Stimulated activated memory B cell treated with anti-CD40 and anti-IgM and Interleukin-4, amounts not matched to agents 10 μg/mL and 1 μg/mL and 100 μg/mL, for 72 hours (primary cell): ENCODE results near the gene CLP1.

Source experiments
- ATAC-seq: fragments of 150-1000 bp; cut with Tn5 transposase; 2 replicates; pipeline ENCODE4 v1.10.0; 2021
- H3K27ac Mint-ChIP-seq: one replicate; pipeline ENCODE4 v1.8.0; 2022; ENCODE audit warnings: mild to moderate bottlenecking, mixed read lengths
- H3K27me3 Mint-ChIP-seq: one replicate; pipeline ENCODE4 v1.8.0; 2022; ENCODE audit warnings: mixed read lengths
- H3K36me3 Mint-ChIP-seq: one replicate; pipeline ENCODE4 v1.8.0; 2022; ENCODE audit warnings: mixed read lengths
- H3K4me1 Mint-ChIP-seq: one replicate; pipeline ENCODE4 v1.8.0; 2022; ENCODE audit warnings: mixed read lengths
- H3K4me3 Mint-ChIP-seq: one replicate; pipeline ENCODE4 v1.8.0; 2022; ENCODE audit warnings: mild to moderate bottlenecking, moderate library complexity, mixed read lengths
- H3K9me3 Mint-ChIP-seq: one replicate; pipeline ENCODE4 v1.8.0; 2022; ENCODE audit warnings: mixed read lengths

The CLP1 gene

DNA sequence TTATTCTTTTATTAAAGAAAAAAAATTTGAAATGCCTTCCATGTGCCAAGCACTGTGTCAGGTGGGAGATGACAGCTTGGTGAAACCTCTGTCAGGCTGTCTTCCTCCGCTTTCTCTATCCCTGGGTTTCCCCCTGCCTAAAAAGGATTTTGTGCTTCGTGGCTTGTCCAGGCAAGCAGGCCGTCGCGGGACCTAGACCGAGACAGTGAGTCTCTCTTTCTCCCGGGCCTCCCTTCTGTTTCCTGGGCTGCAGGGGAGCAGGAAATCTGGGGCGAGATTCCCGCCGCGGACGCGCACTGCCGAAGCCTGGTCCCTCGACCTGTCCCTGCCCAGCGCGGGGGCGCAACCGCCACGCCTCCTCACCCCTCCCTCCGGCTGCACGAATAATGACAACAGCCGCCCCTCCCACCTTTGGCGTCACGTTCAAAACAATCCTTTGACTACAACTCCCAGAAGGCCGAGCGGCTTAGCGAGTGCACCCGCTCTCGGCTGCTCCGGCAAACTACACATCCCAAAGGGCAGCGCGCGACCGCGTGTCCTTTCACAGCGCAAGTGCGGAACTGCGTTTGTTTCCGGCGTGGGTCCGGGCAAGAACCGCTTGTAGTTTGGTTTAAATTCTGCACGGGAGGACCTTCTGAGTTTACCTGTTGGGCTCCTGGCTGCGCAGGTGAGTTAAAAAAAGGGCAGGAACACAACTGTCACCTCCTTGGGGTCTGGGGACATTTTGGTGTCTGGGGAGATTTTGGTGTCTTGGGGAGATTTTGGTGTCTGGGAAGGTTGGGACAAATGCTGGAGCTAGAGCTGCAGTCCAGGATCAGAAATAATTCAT is at the start of gene CLP1:
TSS of gene CLP1 (plus strand) at position 569 of the 829 bp plus-strand sequence. CDS start 1,715 bp downstream, outside the sequence.
- ATAC-seq: peak; percentile 99
- Mint-ChIP-seq H3K4me3 (peak within 1 kb of the TSS; percentile 96), H3K4me1 (peaks cover 37% of the 10 kb centered on the region)

GRCh38 chr11:57610170-57610569 is 47.4 kb upstream of the CLP1 start:
- H3K36me3 Mint-ChIP-seq: no peaks in the 10 kb centered on the region
- peaks cover 27% of the 10 kb centered on the region for H3K27me3 Mint-ChIP-seq
- ATAC-seq: no peak

More for the DNA sequence above, at the start of gene CLP1:
- Mint-ChIP-seq H3K36me3 (peaks cover 15% of the 10 kb centered on the region), H3K27me3 (no peaks in the 10 kb centered on the region), H3K9me3 (no peaks in the 10 kb centered on the region), H3K27ac (peak within 1 kb of the TSS; percentile 87)

GRCh38 chr11:57614234-57614772 is 43.3 kb upstream of the CLP1 start:
- H3K4me1 Mint-ChIP-seq: no peaks in the 10 kb centered on the region
- no peak for ATAC-seq
- no peaks in the 10 kb centered on the region for H3K36me3 Mint-ChIP-seq
- H3K27ac Mint-ChIP-seq: no peak overlapping the region
- H3K9me3 Mint-ChIP-seq: peaks cover 2% of the 10 kb centered on the region
- peaks cover 37% of the 10 kb centered on the region for H3K27me3 Mint-ChIP-seq
- no peak overlapping the region for H3K4me3 Mint-ChIP-seq

More at GRCh38 chr11:57610170-57610569, 47.4 kb upstream of the CLP1 start:
- H3K4me3 Mint-ChIP-seq: no peak overlapping the region
- no peak overlapping the region for H3K27ac Mint-ChIP-seq
- no peaks in the 10 kb centered on the region for H3K9me3 Mint-ChIP-seq
- H3K4me1 Mint-ChIP-seq: no peaks in the 10 kb centered on the region

- Mint-ChIP-seq H3K27me3 (peaks cover 39% of the 10 kb centered on the region), H3K9me3 (peaks cover 2% of the 10 kb centered on the region), H3K4me3 (no peak overlapping the region), H3K4me1 (no peaks in the 10 kb centered on the region), H3K36me3 (no peaks in the 10 kb centered on the region), H3K27ac (no peak overlapping the region)
- no peak for ATAC-seq
Measured at GRCh38 chr11:57615308-57615707, 42.3 kb upstream of the CLP1 start.

GRCh38 chr11:57616595-57616994 is 41.0 kb upstream of the CLP1 start:
- Mint-ChIP-seq H3K4me3 (no peak overlapping the region), H3K27me3 (peaks cover 41% of the 10 kb centered on the region), H3K27ac (no peak overlapping the region), H3K36me3 (no peaks in the 10 kb centered on the region), H3K4me1 (no peaks in the 10 kb centered on the region), H3K9me3 (peaks cover 4% of the 10 kb centered on the region)
- no peak for ATAC-seq

- Mint-ChIP-seq H3K27ac (no peak overlapping the region), H3K4me1 (no peaks in the 10 kb centered on the region), H3K9me3 (peaks cover 4% of the 10 kb centered on the region), H3K27me3 (peaks cover 47% of the 10 kb centered on the region), H3K4me3 (no peak overlapping the region), H3K36me3 (no peaks in the 10 kb centered on the region)
- no peak for ATAC-seq
Measured at GRCh38 chr11:57618438-57618837, 39.1 kb upstream of the CLP1 start.

DNA sequence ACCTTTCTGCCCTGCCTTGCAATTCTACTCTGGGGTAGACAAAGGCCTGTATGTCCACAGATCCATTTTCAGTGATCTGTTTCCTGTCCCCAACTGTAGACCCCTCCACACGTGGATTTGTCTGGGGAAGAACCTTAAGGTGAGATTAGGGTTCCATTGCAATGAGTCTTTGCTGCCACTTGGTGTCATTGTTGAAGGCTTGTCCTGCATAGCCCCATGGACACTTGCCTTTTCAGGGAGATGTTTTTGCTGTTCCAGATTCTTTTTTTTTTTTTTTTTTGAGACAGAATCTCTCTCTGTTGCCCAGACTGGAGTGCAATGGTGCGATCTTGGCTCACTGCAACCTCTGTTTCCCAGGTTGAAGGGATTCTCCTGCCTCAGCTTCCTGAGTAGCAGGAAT is 38.2 kb upstream of the CLP1 start:
- Mint-ChIP-seq H3K4me1 (no peaks in the 10 kb centered on the region), H3K36me3 (no peaks in the 10 kb centered on the region), H3K9me3 (peaks cover 4% of the 10 kb centered on the region), H3K4me3 (no peak overlapping the region), H3K27me3 (peaks cover 44% of the 10 kb centered on the region), H3K27ac (no peak overlapping the region)
- ATAC-seq: no peak

DNA sequence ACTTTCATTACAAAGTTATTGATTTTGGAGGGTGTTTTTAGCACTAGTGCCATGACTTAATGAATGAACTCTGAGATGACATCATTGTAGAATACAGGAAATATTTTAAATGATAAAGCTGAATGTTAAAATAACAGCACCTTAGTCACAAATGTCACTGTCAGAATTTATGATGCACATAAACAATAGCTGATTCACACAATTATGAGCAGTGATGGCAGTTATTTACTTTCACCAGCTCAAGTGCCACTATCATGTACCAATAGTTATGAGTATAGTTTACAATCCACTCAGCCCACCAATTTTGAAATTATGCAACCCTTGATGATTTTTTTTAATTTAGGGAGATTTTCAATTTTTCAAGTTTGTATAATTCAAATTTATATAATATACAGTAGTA is 37.1 kb upstream of the CLP1 start:
- Mint-ChIP-seq H3K4me1 (no peaks in the 10 kb centered on the region), H3K27me3 (peaks cover 37% of the 10 kb centered on the region), H3K36me3 (no peaks in the 10 kb centered on the region), H3K27ac (no peak overlapping the region), H3K4me3 (no peak overlapping the region), H3K9me3 (peaks cover 4% of the 10 kb centered on the region)
- no peak for ATAC-seq

GRCh38 chr11:57622263-57622662 is 35.3 kb upstream of the CLP1 start:
- no peak for ATAC-seq
- H3K36me3 Mint-ChIP-seq: no peaks in the 10 kb centered on the region
- peaks cover 29% of the 10 kb centered on the region for H3K27me3 Mint-ChIP-seq
- H3K4me3 Mint-ChIP-seq: no peak overlapping the region
- no peak overlapping the region for H3K27ac Mint-ChIP-seq
- no peaks in the 10 kb centered on the region for H3K4me1 Mint-ChIP-seq
- H3K9me3 Mint-ChIP-seq: peaks cover 4% of the 10 kb centered on the region

GRCh38 chr11:57624864-57625263 is 32.7 kb upstream of the CLP1 start:
- Mint-ChIP-seq H3K4me1 (no peaks in the 10 kb centered on the region), H3K9me3 (peaks cover 2% of the 10 kb centered on the region), H3K27me3 (peaks cover 35% of the 10 kb centered on the region), H3K27ac (no peak overlapping the region), H3K4me3 (no peak overlapping the region), H3K36me3 (no peaks in the 10 kb centered on the region)
- ATAC-seq: no peak

GRCh38 chr11:57626895-57627294 is 30.7 kb upstream of the CLP1 start:
- no peak overlapping the region for H3K27ac Mint-ChIP-seq
- no peaks in the 10 kb centered on the region for H3K36me3 Mint-ChIP-seq
- ATAC-seq: no peak
- H3K4me1 Mint-ChIP-seq: no peaks in the 10 kb centered on the region
- no peak overlapping the region for H3K4me3 Mint-ChIP-seq
- no peaks in the 10 kb centered on the region for H3K9me3 Mint-ChIP-seq
- H3K27me3 Mint-ChIP-seq: peaks cover 38% of the 10 kb centered on the region

GRCh38 chr11:57630171-57630570 is 27.4 kb upstream of the CLP1 start:
- Mint-ChIP-seq H3K27ac (no peak overlapping the region), H3K36me3 (no peaks in the 10 kb centered on the region), H3K27me3 (peaks cover 46% of the 10 kb centered on the region), H3K4me3 (no peak overlapping the region), H3K9me3 (no peaks in the 10 kb centered on the region), H3K4me1 (no peaks in the 10 kb centered on the region)
- ATAC-seq: no peak

DNA sequence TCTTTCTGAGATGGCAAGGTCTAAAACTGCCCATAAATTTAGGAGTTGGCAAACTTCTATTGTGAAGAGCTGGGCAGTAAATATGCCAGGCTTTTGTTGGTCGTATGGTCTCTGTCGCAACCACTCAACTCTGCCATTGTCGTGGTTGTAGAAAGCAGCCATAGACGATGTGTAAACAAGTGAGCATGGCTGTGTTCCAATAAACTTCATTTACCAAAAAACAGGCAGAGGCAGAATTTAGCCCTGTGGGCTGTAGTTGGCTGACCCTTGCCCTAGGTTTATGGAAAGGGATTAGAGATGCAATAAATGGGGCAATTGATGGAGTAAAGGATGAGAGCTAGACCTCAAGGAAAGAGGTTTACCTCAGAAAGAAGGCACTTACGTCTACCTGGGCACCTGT is 25.4 kb upstream of the CLP1 start:
- peaks cover 55% of the 10 kb centered on the region for H3K27me3 Mint-ChIP-seq
- no peaks in the 10 kb centered on the region for H3K36me3 Mint-ChIP-seq
- H3K4me3 Mint-ChIP-seq: no peak overlapping the region
- H3K27ac Mint-ChIP-seq: no peak overlapping the region
- peaks cover under 1% of the 10 kb centered on the region for H3K4me1 Mint-ChIP-seq
- no peaks in the 10 kb centered on the region for H3K9me3 Mint-ChIP-seq
- ATAC-seq: no peak

DNA sequence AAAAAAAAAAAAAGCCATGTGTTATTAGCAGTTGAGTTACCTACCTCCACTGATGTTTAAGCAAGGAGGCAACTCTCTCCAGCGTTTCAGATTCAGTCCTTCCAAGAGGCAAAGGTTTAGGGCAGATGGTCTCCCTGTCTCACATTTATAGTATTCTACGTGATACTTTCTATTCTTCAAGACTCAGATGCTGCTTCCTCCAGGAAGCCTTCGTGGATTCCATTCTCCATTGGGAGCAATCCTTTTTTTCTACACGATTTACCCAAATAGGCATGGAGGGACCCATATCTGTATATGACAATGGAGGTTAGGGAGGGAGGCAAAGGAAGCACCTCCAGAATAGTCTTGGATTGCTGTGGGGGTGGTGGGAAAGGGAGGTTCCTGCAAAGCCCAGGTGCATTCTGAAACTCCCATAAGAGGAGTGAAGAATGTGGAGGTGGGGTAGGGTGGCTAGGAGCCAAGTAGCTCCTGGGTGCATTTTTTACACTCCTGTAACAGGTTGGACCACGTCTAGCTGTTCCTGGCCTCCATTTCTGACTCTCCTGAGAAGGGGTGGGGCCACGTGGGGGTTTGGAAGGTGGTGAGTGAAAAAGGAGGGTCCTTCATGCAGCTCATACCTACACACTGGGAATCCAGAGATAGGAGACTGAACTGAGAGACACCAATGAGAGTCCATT is 24.0 kb upstream of the CLP1 start:
- ATAC-seq: no peak
- H3K27ac Mint-ChIP-seq: no peak overlapping the region
- H3K27me3 Mint-ChIP-seq: peaks cover 62% of the 10 kb centered on the region
- no peak overlapping the region for H3K4me3 Mint-ChIP-seq
- H3K9me3 Mint-ChIP-seq: no peaks in the 10 kb centered on the region
- no peaks in the 10 kb centered on the region for H3K36me3 Mint-ChIP-seq
- H3K4me1 Mint-ChIP-seq: peaks cover 14% of the 10 kb centered on the region

- H3K27ac Mint-ChIP-seq: no peak overlapping the region
- ATAC-seq: no peak
- H3K4me1 Mint-ChIP-seq: peaks cover 22% of the 10 kb centered on the region
- no peaks in the 10 kb centered on the region for H3K36me3 Mint-ChIP-seq
- peaks cover 70% of the 10 kb centered on the region for H3K27me3 Mint-ChIP-seq
- no peaks in the 10 kb centered on the region for H3K9me3 Mint-ChIP-seq
- H3K4me3 Mint-ChIP-seq: no peak overlapping the region
Measured at GRCh38 chr11:57634311-57634710, 23.3 kb upstream of the CLP1 start.

DNA sequence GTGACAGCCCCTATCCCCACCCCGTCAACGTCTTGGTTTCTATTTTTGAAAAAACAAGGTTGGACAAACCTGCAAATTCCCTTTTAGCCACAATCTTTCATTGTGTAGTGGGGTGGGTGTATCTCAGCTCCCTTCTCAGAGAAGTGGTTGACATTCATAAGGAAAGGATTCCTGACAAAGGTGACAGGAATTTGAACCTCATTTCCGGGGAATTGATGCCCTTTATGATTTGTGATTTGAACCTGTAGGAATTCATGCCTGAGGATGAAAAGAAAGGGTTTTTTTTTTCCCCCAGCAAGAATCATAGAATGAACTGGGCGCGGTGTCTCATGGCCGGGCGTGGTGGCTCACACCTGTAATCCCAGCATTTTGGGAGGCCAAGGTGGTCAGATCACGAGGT is 22.3 kb upstream of the CLP1 start:
- H3K36me3 Mint-ChIP-seq: no peaks in the 10 kb centered on the region
- peaks cover 24% of the 10 kb centered on the region for H3K4me1 Mint-ChIP-seq
- H3K9me3 Mint-ChIP-seq: no peaks in the 10 kb centered on the region
- peaks cover 77% of the 10 kb centered on the region for H3K27me3 Mint-ChIP-seq
- no peak overlapping the region for H3K4me3 Mint-ChIP-seq
- ATAC-seq: no peak
- H3K27ac Mint-ChIP-seq: no peak overlapping the region
